Activated CD4-positive, alpha-beta T cell treated with anti-CD3 and anti-CD28 coated beads for 1 hour (primary cell): ENCODE data around the gene GPRIN3.
"Not testable (repeated sequence)": the region's sequence is repeated elsewhere in the genome, so short reads cannot be mapped to it uniquely, and the experiment has no call there.

Experiments used
- DNase-seq: peaks from one replicate; pipeline ENCODE4 v3.0.0-alpha.2; 2020

Gene GPRIN3

DNA sequence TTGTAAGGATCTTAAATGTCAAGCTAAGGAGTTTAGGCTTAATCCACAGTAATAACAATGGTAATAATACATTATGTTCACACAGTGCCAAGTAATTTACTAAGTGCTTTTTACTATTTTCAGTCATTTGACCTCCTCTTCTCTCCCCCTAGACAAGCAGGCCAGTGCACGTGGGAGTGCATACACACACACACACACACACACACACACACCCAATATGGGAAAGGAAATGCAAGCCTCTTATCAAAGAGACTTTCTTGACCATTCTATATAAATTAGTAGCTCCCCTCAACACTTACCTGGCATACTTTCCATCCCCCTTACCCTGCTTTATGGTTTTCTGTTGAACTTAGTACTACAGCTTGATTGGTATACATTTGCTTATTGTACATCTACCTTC is 3.8 kb upstream of the GPRIN3 start:
- no peak for DNase-seq

- DNase-seq, result not testable (repeated sequence)
Observed at GRCh38 chr4:89309154-89309553, 1.6 kb upstream of the GPRIN3 start.

- no peak for DNase-seq
Observed at GRCh38 chr4:89308161-89308500, 531 bp upstream of the GPRIN3 start.

GRCh38 chr4:89307178-89307445 is 488 bp downstream of the GPRIN3 start:
- DNase-seq, result no peak

- DNase-seq, result no peak
Observed at GRCh38 chr4:89306486-89307177, 968 bp downstream of the GPRIN3 start.

DNA sequence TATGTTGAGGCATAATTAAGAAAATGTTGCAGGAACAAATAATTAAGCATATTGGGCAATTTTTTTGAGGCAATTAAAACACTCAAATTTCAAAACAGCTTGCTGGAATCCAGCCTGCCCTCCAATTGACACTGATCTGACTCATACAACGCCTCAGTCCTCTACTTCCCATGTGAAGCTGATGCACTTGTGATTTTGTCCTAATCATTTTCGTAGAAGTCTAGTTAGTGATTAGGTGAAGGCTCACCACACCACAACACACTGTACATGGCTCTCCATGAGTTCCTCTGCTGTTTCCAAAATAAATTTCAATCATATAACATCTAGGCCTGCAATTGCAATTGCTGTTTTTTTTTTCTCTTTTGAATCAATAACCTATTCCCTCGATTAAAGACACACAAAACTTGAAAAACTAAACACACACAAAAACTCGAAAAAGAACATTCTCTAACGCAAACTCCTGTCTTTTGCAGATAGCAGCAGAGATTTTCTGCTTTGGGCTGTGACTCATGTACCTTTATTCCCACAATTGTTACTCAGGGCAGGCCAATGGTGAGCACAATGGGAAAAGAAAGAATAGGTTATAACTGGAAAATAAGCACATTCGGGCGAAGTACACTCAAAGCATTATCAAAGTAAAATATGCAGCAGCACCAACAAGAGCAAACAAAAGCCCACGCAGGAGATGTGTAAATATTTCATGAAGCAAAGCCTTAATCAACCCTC is 1.7 kb downstream of the GPRIN3 start:
- no peak for DNase-seq

DNA sequence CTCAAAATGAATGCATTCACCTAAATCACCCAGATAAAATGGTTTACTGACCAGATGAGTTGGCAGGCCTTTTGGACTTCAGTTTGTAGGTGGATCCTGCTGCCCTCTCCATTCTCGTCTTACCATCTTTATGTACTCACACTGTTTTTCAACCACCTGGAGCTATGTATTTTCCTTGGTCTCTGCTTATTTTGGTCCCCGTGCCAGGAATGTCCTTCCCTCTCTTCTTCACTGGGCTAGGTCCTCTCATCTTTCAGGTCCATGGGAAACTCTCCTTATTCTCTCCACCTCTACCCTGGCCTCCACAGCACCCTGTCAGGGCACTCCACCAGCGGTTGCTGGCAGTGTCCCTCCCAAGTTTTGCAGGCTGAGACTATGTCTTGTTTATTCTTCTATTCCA is 2.6 kb downstream of the GPRIN3 start:
- DNase-seq, result no peak

- no peak for DNase-seq
Observed at GRCh38 chr4:89303814-89304388, 3.7 kb downstream of the GPRIN3 start.

DNA sequence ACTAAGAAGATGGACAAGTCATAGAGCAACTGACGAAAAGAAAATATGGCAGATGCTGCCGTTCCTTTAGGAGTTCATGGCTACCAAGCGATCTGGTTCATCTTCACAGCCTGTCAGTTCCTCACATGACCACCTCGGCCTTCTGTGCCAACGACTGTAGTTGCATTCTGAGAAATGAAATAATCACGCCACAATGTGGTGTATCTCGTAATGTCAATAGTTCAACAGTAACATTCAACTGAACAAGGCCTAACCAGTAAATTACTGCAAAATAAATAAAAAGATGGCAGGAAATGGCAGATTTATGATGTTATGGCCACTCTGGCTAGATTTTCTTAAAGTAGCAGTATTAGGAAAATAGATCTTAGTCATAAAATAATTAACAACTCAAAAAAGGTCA is 4.4 kb downstream of the GPRIN3 start:
- no peak for DNase-seq

- DNase-seq, result no peak
Observed at GRCh38 chr4:89301902-89302301, 5.7 kb downstream of the GPRIN3 start.

DNA sequence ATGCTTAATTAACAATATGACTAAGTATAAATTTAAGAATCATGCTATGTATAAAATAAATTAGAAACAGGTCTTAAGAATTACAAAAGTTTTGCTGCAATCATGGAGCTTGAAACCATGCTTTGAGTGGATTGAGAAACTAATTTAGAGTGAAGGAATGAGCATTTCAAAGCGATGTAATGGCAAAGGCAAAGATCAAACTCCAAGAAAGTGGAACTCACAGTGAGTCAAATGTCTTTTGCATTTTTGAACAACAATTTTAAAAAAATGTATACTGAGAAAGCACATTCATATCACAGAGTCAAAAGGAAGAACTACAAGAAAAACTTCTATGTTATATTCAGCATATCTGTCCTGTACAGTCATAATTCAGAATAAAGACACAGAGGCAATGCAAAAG is 6.6 kb downstream of the GPRIN3 start:
- DNase-seq, result no peak

GRCh38 chr4:89300499-89300898 is 7.1 kb downstream of the GPRIN3 start:
- DNase-seq, result no peak

DNA sequence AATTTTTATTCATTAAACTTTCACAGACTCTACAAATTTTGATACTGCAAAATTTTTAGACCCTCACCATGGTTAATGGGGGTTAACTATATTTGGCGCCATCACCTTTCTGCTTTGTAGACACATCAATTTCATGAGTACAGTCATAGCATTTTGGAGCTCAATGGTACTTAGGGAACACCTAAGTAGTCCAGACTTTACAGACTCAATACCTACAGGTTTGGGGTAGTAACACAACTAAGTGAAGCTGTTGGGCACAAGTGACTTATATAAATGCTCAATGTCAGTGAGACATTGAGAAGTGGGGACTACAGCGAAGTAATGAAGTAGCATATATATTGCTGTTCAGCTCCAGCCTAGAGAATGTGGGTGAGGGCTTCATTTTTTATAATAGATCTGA is 7.5 kb downstream of the GPRIN3 start:
- no peak for DNase-seq

DNA sequence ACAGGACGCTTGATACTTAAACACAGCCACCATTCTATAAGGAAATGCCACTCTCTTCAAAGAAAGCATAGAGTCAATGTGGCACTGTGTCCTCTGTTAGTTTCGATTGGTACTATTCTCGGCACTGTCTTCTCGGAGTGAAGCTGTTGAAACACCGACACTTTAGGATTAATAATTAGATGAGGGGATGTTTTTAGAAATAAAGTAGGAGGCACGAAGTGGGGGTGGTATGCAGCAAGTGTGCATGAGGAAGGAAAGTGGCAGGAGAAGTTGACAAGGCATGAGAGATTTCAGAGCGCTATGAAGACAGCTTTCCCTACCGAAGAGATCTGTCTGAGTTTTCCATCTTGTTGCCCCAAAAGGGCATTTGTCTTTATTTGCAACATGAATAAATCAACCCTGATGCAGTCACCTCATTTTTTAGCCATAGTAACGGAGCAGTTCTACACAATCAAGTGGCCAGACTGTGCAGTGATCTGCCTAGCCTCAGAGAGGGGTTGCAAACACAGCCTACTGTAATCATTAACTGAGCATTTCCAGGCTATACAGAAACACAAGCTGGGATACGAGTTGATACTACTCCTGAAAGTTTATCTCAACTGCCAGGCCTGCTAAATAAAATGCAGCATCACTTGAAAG is 8.3 kb downstream of the GPRIN3 start:
- no peak for DNase-seq

- DNase-seq, result no peak
Observed at GRCh38 chr4:89298788-89299152, 8.8 kb downstream of the GPRIN3 start.

- no peak for DNase-seq
Observed at GRCh38 chr4:89298155-89298554, 9.4 kb downstream of the GPRIN3 start.

DNA sequence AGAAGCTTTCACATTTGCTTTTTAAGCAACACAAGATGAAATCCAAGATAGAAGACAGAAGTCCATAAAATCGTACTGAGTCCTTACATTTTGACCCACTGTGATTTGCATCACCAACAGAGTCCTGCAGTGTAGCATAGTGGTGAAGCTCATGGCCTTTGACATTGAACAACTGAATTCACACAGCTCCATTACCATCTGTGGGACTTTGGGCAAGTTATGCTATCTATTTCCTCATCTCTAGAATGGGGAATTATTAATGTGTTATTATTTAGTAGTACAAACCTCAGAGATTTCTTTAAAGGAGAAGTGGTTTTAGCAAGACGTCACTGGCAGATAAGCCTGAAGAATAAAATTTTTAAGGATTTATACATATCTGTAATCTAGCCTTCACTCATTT is 10.7 kb downstream of the GPRIN3 start:
- DNase-seq, result no peak

DNA sequence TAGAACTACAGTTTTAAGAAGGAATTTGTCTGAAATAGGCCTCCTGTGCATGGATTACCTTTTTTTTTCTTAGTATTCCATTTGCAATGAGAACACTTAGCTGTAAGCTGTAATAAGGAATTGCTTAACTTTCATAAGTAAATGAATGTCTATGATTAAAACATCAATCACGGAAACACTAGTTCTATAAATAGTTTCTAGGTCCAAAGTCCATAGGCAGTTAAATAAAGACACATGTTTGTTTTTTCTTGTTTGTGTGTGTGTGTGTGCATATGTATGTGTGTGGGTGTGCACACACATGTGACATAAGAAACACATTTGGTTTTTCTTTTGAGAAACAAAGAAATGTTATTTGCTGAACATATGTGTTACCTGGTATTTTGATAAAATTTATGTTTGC is 11.2 kb downstream of the GPRIN3 start:
- DNase-seq, result no peak

DNA sequence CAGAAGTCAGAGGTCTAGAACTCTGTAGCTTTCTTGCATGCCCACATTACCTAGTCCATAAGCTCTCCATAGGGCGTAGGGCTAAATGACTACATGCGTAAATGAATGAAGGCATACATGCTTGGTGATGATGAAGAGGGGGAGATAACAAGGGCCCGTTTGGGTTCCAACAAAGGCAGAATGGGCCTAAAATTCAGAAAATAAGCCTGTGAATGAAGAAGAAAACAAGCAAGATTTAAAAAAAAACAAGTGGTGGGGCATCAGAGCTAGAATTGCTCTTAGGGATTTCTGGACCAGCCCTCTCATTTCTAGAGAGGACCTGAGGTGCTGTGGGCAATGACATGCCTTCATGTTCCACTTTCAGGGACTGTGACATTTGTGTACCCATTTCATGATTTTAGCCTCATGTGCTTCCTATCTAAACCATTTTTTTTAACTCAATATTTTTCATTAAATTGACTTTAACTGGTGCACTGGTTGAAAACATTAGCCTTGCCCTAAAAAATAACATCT is 12.1 kb downstream of the GPRIN3 start:
- no peak for DNase-seq

DNA sequence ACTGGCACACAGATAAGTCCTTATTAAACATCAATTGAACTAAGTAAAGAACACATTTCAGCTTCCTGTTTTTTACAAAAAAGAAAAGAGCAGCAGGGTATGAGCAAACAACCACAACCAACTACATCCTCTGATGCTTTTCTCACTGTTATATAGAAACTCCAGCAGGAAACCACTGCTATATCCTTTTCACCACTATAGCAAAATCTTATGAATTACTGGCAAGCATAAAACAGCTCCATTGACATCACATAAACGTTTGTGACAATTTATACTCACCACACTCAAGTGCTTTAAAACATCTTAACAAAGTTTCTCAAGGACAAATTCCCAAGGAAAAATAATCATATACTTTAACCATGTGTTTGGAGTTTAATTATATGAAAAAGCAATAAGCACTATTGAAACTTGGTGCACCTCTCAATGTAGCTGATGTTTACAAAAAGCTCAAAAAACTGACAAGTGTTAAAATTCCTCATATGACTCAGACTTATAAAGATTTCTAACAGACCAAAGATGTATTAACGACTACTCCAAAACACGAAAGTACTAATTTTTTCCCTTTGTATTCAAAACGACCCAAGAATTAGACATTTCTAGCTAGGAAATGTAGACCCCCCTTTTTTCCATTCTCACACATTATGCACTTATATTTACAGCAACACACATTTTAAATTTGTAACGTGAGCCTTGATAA is 12.9 kb downstream of the GPRIN3 start:
- DNase-seq, result no peak

GRCh38 chr4:89293299-89293698 is 14.3 kb downstream of the GPRIN3 start:
- no peak for DNase-seq

DNA sequence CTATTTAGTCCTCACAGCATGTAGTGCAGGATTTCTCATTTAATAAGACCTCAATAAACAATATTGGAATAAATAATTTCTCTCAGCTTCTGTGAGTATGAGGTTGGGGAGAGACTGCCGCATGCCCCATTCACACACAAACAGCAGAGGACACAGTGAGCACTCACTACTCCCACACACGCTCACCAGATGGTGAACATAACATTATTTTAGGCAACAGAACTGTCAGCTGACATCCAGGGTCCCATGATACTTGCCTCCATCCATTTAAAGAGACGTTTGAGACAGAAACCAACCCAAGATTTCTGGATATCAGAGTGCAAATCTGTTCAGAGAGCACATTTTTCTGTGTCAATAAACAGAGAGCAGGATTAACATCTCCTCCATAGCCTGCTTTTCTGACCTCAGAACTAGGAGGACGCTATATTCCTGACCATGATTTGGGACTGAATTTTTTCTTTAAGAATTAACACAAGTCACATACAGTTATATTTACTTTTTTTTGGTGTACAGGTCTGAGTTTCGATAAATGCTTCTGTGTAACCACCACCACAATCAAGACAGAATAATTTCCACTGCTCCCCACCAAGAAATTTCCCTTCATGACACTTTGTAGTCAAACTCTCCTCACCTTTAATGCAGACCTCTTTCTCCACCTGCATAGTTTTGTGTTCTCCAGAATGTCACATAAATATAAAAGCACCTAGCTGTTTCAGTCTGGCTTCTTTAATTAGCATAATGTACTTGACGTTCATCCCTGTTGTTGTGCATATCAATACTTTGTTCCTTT is 16.7 kb downstream of the GPRIN3 start:
- DNase-seq, result no peak

- DNase-seq, result no peak
Observed at GRCh38 chr4:89289312-89289711, 18.3 kb downstream of the GPRIN3 start.
